Mesenteric fat pad (tissue), 1 donor: ENCODE data around the gene ST6GALNAC5. TPM values are rescaled to one million over a fixed set of nuclear protein-coding genes. Genes with fewer than 3 reads are reported as not detected.

Source experiments
- DNase-seq: peaks from one replicate; pipeline ENCODE4 v3.0.0-alpha.2; 2020; ENCODE audit warnings: low spot score
- microRNA-seq: library from miRNA; unstranded; fragments of <30 nt; microRNA quantifications from one replicate; pipeline ENCODE4 v1.2.0, GENCODE V29; 2020; ENCODE audit warnings: borderline number of aligned reads
- total RNA-seq: library from RNA; stranded (reverse); fragmentation: NEBNext Ultra II Directional; extraction: Animal tissue kit (Norgen Biotek cat#: 25700); gene quantifications from one replicate; pipeline ENCODE4 v1.2.1, GENCODE V29; 2021
- donor health status: DM: yes; HTN: yes; CAD: no.

ST6GALNAC5 gene
- total RNA-seq, 1 donor from 2014 or later: 0.58 TPM

DNA sequence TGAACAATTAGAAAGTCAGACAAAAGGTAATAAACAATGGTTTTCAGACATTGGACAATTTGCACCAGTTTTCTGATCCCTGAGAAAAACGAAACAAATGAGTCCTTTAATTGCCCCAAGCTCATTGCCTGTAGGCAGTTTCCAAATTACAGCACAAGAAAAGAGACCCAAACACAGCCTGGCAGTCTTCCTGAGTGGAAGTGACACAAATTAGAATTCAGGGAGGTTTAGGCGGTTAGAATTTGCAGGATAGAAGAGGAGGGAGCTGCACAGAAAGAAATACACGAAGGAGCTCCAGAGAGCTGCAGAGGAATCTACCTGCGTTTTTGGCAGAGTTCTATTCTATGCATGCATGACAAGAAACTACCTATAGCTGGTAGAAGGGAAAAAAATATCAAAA is 236.2 kb downstream of the ST6GALNAC5 start:
- DNase-seq: no peak

DNA sequence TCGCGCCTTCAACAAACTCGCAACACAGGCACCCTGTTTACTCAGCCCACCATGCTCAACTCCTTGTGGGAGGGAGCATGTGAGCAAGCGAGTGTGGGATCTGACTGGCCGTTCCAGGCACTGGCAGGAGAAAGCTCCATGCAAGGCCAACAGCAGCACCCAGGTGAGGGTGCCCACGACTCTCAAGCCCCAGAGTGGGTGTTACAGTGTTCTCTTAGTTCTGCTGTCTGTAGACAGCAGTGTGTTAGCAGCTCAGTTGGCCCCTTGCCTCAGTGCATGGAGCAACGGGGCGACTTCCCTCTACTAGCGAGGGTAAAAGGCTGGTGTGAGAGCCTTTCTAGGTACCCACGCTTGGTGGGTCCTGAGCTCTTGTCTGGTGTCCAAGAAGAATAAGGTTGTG is 237.4 kb downstream of the ST6GALNAC5 start:
- no peak for DNase-seq

Small RNAs within 50 kb of the gene (microRNA-seq; reads per million reads assigned to microRNA genes)
- not detected for gene MIR7156
